Astrocyte (in vitro differentiated cells and primary cell): ENCODE data around the gene GRB2.

Source experiments
- EZH2 ChIP-seq: IDR thresholded peaks from 2 replicates; pipeline ENCODE4 v1.6.1; 2012; ENCODE audit warnings: mild to moderate bottlenecking, low read length, inconsistent platforms; ENCODE audit not compliant: insufficient read depth
- TF ChIP-seq, protein P1 (sequence below): IDR thresholded peaks from 2 replicates; pipeline ENCODE4 v1.5.1; 2011; ENCODE audit warnings: low read depth, mild to moderate bottlenecking, inconsistent platforms, low read length, moderate library complexity; ENCODE audit not compliant: insufficient read depth

DNA sequence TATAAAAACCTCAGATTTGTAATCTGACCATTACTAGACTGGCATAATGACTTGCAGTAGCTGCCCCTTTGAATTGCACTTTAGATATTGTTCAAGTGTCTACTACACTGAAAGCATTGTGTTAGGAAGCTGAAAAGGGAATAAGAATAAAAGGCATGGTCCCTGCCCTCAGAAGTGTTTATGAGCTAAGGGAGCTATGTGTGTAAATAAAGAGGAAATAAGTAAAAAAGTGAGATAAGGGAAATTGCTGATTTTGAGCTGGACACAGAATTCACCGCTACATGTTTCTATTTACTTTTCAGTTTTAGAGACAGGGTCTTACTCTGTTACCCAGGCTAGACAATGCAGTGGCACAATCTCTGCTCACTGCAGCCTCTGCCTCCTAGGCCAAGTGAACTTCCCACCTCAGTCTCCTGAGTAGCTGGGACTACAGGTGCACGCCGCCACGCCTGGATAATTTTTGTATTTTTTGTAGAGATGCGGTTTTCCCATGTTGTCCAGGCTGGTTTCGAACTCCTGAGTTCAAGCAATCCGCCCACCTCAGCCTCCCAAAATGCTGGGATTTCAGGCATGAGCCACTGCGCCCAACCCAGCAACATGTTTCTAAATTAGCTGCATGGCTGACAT, 57.0 kb downstream of the GRB2 start:
- TF ChIP-seq, protein P1, sequence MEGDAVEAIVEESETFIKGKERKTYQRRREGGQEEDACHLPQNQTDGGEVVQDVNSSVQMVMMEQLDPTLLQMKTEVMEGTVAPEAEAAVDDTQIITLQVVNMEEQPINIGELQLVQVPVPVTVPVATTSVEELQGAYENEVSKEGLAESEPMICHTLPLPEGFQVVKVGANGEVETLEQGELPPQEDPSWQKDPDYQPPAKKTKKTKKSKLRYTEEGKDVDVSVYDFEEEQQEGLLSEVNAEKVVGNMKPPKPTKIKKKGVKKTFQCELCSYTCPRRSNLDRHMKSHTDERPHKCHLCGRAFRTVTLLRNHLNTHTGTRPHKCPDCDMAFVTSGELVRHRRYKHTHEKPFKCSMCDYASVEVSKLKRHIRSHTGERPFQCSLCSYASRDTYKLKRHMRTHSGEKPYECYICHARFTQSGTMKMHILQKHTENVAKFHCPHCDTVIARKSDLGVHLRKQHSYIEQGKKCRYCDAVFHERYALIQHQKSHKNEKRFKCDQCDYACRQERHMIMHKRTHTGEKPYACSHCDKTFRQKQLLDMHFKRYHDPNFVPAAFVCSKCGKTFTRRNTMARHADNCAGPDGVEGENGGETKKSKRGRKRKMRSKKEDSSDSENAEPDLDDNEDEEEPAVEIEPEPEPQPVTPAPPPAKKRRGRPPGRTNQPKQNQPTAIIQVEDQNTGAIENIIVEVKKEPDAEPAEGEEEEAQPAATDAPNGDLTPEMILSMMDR, result no peak
- no peak for TF ChIP-seq EZH2
